H9 (cell line): ENCODE results near the gene SH2D3C. TPM values are rescaled to one million over a fixed set of nuclear protein-coding genes. Genes with fewer than 3 reads are reported as not detected.

Source experiments
- DNase-seq: peaks from one replicate; pipeline ENCODE4 v3.0.0-alpha.2; 2017
- H2AFZ ChIP-seq: one replicate; pipeline ENCODE4 v1.6.1; 2013; ENCODE audit warnings: mild to moderate bottlenecking, low read length, control low read depth, moderate library complexity
- H2AK5ac ChIP-seq: 2 replicates; pipeline ENCODE4 v1.6.1; 2013; ENCODE audit warnings: low read length, control low read depth, mixed read lengths; ENCODE audit not compliant: insufficient read length
- H2BK120ac ChIP-seq: one replicate; pipeline ENCODE4 v1.6.1; 2013; ENCODE audit warnings: low read depth, mild to moderate bottlenecking, low read length, control low read depth, inconsistent platforms; ENCODE audit not compliant: poor library complexity, severe bottlenecking
- H2BK12ac ChIP-seq: 2 replicates; pipeline ENCODE4 v1.6.1; 2013; ENCODE audit warnings: low read length, control low read depth, mixed read lengths, low read depth; ENCODE audit not compliant: insufficient read length
- H2BK15ac ChIP-seq: 2 replicates; pipeline ENCODE4 v1.6.1; 2013; ENCODE audit warnings: low read depth, low read length, control low read depth
- H2BK20ac ChIP-seq: one replicate; pipeline ENCODE4 v1.6.1; 2013; ENCODE audit warnings: low read depth, mild to moderate bottlenecking, low read length, control low read depth, inconsistent platforms; ENCODE audit not compliant: poor library complexity, severe bottlenecking
- H2BK5ac ChIP-seq: 2 replicates; pipeline ENCODE4 v1.6.1; 2013; ENCODE audit warnings: low read length, control low read depth, mixed read lengths; ENCODE audit not compliant: insufficient read length
- H3K14ac ChIP-seq: 2 replicates; pipeline ENCODE4 v1.6.1; 2013; ENCODE audit warnings: low read length, control low read depth; ENCODE audit not compliant: insufficient read depth
- H3K18ac ChIP-seq: 2 replicates; pipeline ENCODE4 v1.6.1; 2013; ENCODE audit warnings: low read depth, mild to moderate bottlenecking, mixed read lengths, low read length, control low read depth; ENCODE audit not compliant: insufficient read length
- H3K23ac ChIP-seq: 2 replicates; pipeline ENCODE4 v1.6.1; 2013; ENCODE audit warnings: low read length, control low read depth, mixed read lengths, low read depth; ENCODE audit not compliant: insufficient read length
- H3K23me2 ChIP-seq: 2 replicates; pipeline ENCODE4 v1.6.1; 2013; ENCODE audit warnings: low read depth, mild to moderate bottlenecking, mixed read lengths, low read length, control low read depth; ENCODE audit not compliant: insufficient read length, poor library complexity, severe bottlenecking
- H3K27ac ChIP-seq: 2 replicates; pipeline ENCODE4 v1.5.1; 2013; ENCODE audit warnings: low read length, control low read depth, mixed read lengths, low read depth; ENCODE audit not compliant: insufficient read length
- H3K27me3 ChIP-seq: 2 replicates; pipeline ENCODE4 v1.6.1; 2013; ENCODE audit warnings: low read length, control low read depth, inconsistent platforms; ENCODE audit not compliant: insufficient read depth
- H3K4ac ChIP-seq: 2 replicates; pipeline ENCODE4 v1.6.1; 2013; ENCODE audit warnings: low read depth, mild to moderate bottlenecking, control low read depth, inconsistent platforms, low read length, moderate library complexity
- H3K4me1 ChIP-seq: 2 replicates; pipeline ENCODE4 v1.6.1; 2013; ENCODE audit warnings: low read length, control low read depth, inconsistent platforms; ENCODE audit not compliant: insufficient read depth
- H3K4me2 ChIP-seq: 2 replicates; pipeline ENCODE4 v1.6.1; 2013; ENCODE audit warnings: low read length, control low read depth, mixed read lengths; ENCODE audit not compliant: insufficient read length, insufficient read depth
- H3K56ac ChIP-seq: 2 replicates; pipeline ENCODE4 v1.6.1; 2013; ENCODE audit warnings: low read depth, mild to moderate bottlenecking, mixed read lengths, low read length, control low read depth; ENCODE audit not compliant: insufficient read length
- H3K79me1 ChIP-seq: 2 replicates; pipeline ENCODE4 v1.6.1; 2013; ENCODE audit warnings: low read depth, mild to moderate bottlenecking, moderate library complexity, low read length, control low read depth, inconsistent platforms; ENCODE audit not compliant: insufficient read depth, poor library complexity, severe bottlenecking
- H3K79me2 ChIP-seq: 2 replicates; pipeline ENCODE4 v1.6.1; 2013; ENCODE audit warnings: low read length, control low read depth, inconsistent platforms; ENCODE audit not compliant: insufficient read depth
- H3K9ac ChIP-seq: 2 replicates; pipeline ENCODE4 v1.6.1; 2013; ENCODE audit warnings: low read length, control low read depth, mixed read lengths; ENCODE audit not compliant: insufficient read length; ENCODE audit errors: extremely low read depth
- H3K9me3 ChIP-seq: one replicate; pipeline ENCODE4 v1.6.1; 2013; ENCODE audit warnings: low read depth, low read length, inconsistent platforms; ENCODE audit not compliant: control insufficient read depth
- H3T11ph ChIP-seq: one replicate; pipeline ENCODE4 v1.6.1; 2013; ENCODE audit warnings: mild to moderate bottlenecking, low read length, control low read depth, inconsistent platforms
- H4K20me1 ChIP-seq: one replicate; pipeline ENCODE4 v1.6.1; 2013; ENCODE audit not compliant: control insufficient read depth, insufficient read length, insufficient read depth
- H4K5ac ChIP-seq: 2 replicates; pipeline ENCODE4 v1.6.1; 2013; ENCODE audit warnings: low read depth, mild to moderate bottlenecking, mixed read lengths, low read length, control low read depth; ENCODE audit not compliant: insufficient read length
- H4K8ac ChIP-seq: replicated peaks from 2 replicates; pipeline ENCODE4 v1.6.1; 2013; ENCODE audit warnings: low read length, control low read depth, mixed read lengths, low read depth; ENCODE audit not compliant: insufficient read length
- H4K91ac ChIP-seq: 2 replicates; pipeline ENCODE4 v1.6.1; 2013; ENCODE audit warnings: low read depth, mild to moderate bottlenecking, moderate library complexity, mixed read lengths, low read length, control low read depth; ENCODE audit not compliant: insufficient read length
- H3K27ac Mint-ChIP-seq, 3 experiments: 2 replicates in 2 of 3; 3 replicates in 1 of 3; pipeline ENCODE4 v1.8.0; 2020 to 2021; ENCODE audit warnings: mixed read lengths in 3 of 3, mild to moderate bottlenecking in 1 of 3, moderate library complexity in 1 of 3
- H3K27me3 Mint-ChIP-seq: 2 replicates; pipeline ENCODE4 v1.8.0; 2021; ENCODE audit warnings: low read depth, mild to moderate bottlenecking, moderate library complexity, mixed read lengths
- H3K36me3 Mint-ChIP-seq, 3 experiments: 2 replicates in 2 of 3; 3 replicates in 1 of 3; pipeline ENCODE4 v1.8.0; 2020 to 2021; ENCODE audit warnings: low read depth in 3 of 3, mixed read lengths in 3 of 3; ENCODE audit not compliant: insufficient read depth in 1 of 3
- H3K4me1 Mint-ChIP-seq, 2 experiments: 2 replicates each; pipeline ENCODE4 v1.8.0; 2020; ENCODE audit warnings: mixed read lengths in 2 of 2
- H3K4me3 Mint-ChIP-seq, 2 experiments: 2 replicates in 1 of 2; 3 replicates in 1 of 2; pipeline ENCODE4 v1.8.0; 2020 to 2021; ENCODE audit warnings: mild to moderate bottlenecking in 2 of 2, mixed read lengths in 2 of 2, moderate library complexity in 1 of 2
- H3K9me3 Mint-ChIP-seq, 2 experiments: 2 replicates in 1 of 2; 3 replicates in 1 of 2; pipeline ENCODE4 v1.8.0; 2020; ENCODE audit warnings: mild to moderate bottlenecking in 2 of 2, mixed read lengths in 2 of 2, moderate library complexity in 1 of 2
- CTCF ChIP-seq: fragments of 200-600 bp; sonication (generic); conservative IDR thresholded peaks from 3 replicates; pipeline ENCODE4 v1.8.0; 2021; ENCODE audit warnings: antibody characterized with exemption, mild to moderate bottlenecking
- WGBS: extraction: QIAGEN DNeasy Blood & Tissue Kit; methylation state at CpG from one replicate; pipeline ENCODE4 v1.1.7; 2013; ENCODE audit warnings: missing lambda C conversion rate, low lambda C conversion rate, mixed read lengths; ENCODE audit not compliant: insufficient read length; ENCODE audit errors: extremely low coverage; 5-methylcytosine and 5-hydroxymethylcytosine counted together
- total RNA-seq: library from RNA; stranded (reverse); gene quantifications from 2 replicates; pipeline ENCODE4 v1.2.1, GENCODE V29; 2021

The SH2D3C gene
- total RNA-seq, 1 experiment from 2014 or later = 1.7 TPM

GRCh38 chr9:127700140-127700539 lies 78.3 kb downstream of the SH2D3C start:
- H3K27ac Mint-ChIP-seq = no peak overlapping the region; a peak in 1 of 7 replicates
- Histone ChIP-seq H3K18ac (no peak overlapping the region), H2BK12ac (peak overlapping the region; percentile 36)

More at GRCh38 chr9:127700140-127700539, 78.3 kb downstream of the SH2D3C start:
- Histone ChIP-seq H4K5ac (no peak overlapping the region), H3K56ac (no peak overlapping the region), H3K79me2 (no peaks in the 10 kb centered on the region), H3K79me1 (no peaks in the 10 kb centered on the region), H2BK5ac (no peak overlapping the region), H3K4ac (no peak overlapping the region), H2BK120ac (no peak overlapping the region), H3T11ph (no peak overlapping the region), H3K23ac (no peak overlapping the region), H4K91ac (no peak overlapping the region), H3K9ac (no peak overlapping the region), H3K23me2 (peaks cover 4% of the 10 kb centered on the region), H3K14ac (no peak overlapping the region), H2AFZ (no peak overlapping the region), H3K4me2 (no peak overlapping the region), H3K4me1 (no peaks in the 10 kb centered on the region), H2AK5ac (no peak overlapping the region), H3K9me3 (no peaks in the 10 kb centered on the region), H3K27ac (no peak overlapping the region), H3K27me3 (no peaks in the 10 kb centered on the region), H4K20me1 (no peaks in the 10 kb centered on the region), H2BK15ac (no peak overlapping the region), H4K8ac (no peak overlapping the region), H2BK20ac (no peak overlapping the region)
- Mint-ChIP-seq H3K9me3 (no peaks in the 10 kb centered on the region), H3K4me1 (peaks cover 2 to 7% of the 10 kb centered on the region in 2 experiments), H3K36me3 (peaks cover 0 to 1% (median 0%) of the 10 kb centered on the region in 3 experiments; a peak in 1 of 7 replicates), H3K4me3 (peak overlapping the region in 1 of 2 experiments; percentile 28; a peak in 1 of 5 replicates), H3K27me3 (peaks cover 6% of the 10 kb centered on the region)
- TF ChIP-seq CTCF = no peak
- no peak for DNase-seq
- no CpG with 5 or more reads among the region's 2 CpGs for WGBS
